Endodermal cell (in vitro differentiated cells): ENCODE data around the gene SKIC2. TPM values are rescaled to one million over a fixed set of nuclear protein-coding genes. Genes with fewer than 3 reads are reported as not detected.

Source experiments
- DNase-seq: peaks from one replicate; pipeline ENCODE4 v3.0.0-alpha.2; 2017
- H3K27ac ChIP-seq: 2 replicates; pipeline ENCODE4 v1.5.1; 2013; ENCODE audit warnings: mild to moderate bottlenecking, low read depth, low read length, moderate library complexity
- H3K27me3 ChIP-seq: 2 replicates; pipeline ENCODE4 v1.6.1; 2013; ENCODE audit warnings: mild to moderate bottlenecking, low read length, moderate library complexity; ENCODE audit not compliant: insufficient read depth, control insufficient read depth, poor library complexity, severe bottlenecking
- H3K36me3 ChIP-seq: 2 replicates; pipeline ENCODE4 v1.7.0; 2013; ENCODE audit warnings: mild to moderate bottlenecking, low read length, moderate library complexity; ENCODE audit not compliant: control insufficient read depth, insufficient read depth
- H3K4me1 ChIP-seq: one replicate; pipeline ENCODE4 v1.7.0; 2013; ENCODE audit warnings: low read length; ENCODE audit not compliant: control insufficient read depth, insufficient read depth
- H3K4me3 ChIP-seq: 2 replicates; pipeline ENCODE4 v1.5.1; 2013; ENCODE audit warnings: mild to moderate bottlenecking, low read length, moderate library complexity
- H3K9ac ChIP-seq: 2 replicates; pipeline ENCODE4 v1.6.1; 2013; ENCODE audit warnings: mild to moderate bottlenecking, low read length, moderate library complexity; ENCODE audit not compliant: poor library complexity, severe bottlenecking; ENCODE audit errors: extremely low read depth
- H3K9me3 ChIP-seq: 2 replicates; pipeline ENCODE4 v1.6.1; 2013; ENCODE audit warnings: mild to moderate bottlenecking, low read length, moderate library complexity; ENCODE audit not compliant: control insufficient read depth
- H3K27ac Mint-ChIP-seq: 2 replicates; pipeline ENCODE4 v1.8.0; 2020; ENCODE audit warnings: mixed read lengths
- H3K27me3 Mint-ChIP-seq: 2 replicates; pipeline ENCODE4 v1.8.0; 2021; ENCODE audit warnings: mild to moderate bottlenecking, mixed read lengths; ENCODE audit not compliant: insufficient read depth
- H3K36me3 Mint-ChIP-seq: 2 replicates; pipeline ENCODE4 v1.8.0; 2020; ENCODE audit warnings: low read depth, mixed read lengths
- H3K4me1 Mint-ChIP-seq: 2 replicates; pipeline ENCODE4 v1.8.0; 2020; ENCODE audit warnings: mixed read lengths
- H3K4me3 Mint-ChIP-seq: 2 replicates; pipeline ENCODE4 v1.8.0; 2020; ENCODE audit warnings: mild to moderate bottlenecking, moderate library complexity, mixed read lengths
- H3K9me3 Mint-ChIP-seq: 2 replicates; pipeline ENCODE4 v1.8.0; 2020; ENCODE audit warnings: mild to moderate bottlenecking, mixed read lengths
- WGBS, 2 experiments: methylation state at CpG; one replicate each; pipeline versions ENCODE4 v1.1.5 to v1.1.7; 2013; ENCODE audit warnings: missing lambda C conversion rate in 2 of 2, mixed read lengths in 1 of 2; ENCODE audit not compliant: insufficient coverage in 1 of 2, insufficient read length in 1 of 2; 5-methylcytosine and 5-hydroxymethylcytosine counted together
- total RNA-seq, 2 donors: library from RNA; stranded (reverse); fragmentation: NEBNext Ultra II Directional in 1 of 2; extraction: Animal tissue kit (Norgen Biotek cat#: 25700) in 1 of 2; gene quantifications; 2 replicates in 1 of 2; 3 replicates in 1 of 2; pipeline ENCODE4 v1.2.1, GENCODE V29; 2021
- TF ChIP-seq, protein P1 (sequence below): fragments of 200-600 bp; sonication (generic); conservative IDR thresholded peaks from 2 replicates; pipeline ENCODE4 v1.5.0; 2021; ENCODE audit warnings: antibody characterized with exemption, mild to moderate bottlenecking

Gene SKIC2
- total RNA-seq, 2 donors from 2014 or later = 95.8 to 103 TPM

DNA sequence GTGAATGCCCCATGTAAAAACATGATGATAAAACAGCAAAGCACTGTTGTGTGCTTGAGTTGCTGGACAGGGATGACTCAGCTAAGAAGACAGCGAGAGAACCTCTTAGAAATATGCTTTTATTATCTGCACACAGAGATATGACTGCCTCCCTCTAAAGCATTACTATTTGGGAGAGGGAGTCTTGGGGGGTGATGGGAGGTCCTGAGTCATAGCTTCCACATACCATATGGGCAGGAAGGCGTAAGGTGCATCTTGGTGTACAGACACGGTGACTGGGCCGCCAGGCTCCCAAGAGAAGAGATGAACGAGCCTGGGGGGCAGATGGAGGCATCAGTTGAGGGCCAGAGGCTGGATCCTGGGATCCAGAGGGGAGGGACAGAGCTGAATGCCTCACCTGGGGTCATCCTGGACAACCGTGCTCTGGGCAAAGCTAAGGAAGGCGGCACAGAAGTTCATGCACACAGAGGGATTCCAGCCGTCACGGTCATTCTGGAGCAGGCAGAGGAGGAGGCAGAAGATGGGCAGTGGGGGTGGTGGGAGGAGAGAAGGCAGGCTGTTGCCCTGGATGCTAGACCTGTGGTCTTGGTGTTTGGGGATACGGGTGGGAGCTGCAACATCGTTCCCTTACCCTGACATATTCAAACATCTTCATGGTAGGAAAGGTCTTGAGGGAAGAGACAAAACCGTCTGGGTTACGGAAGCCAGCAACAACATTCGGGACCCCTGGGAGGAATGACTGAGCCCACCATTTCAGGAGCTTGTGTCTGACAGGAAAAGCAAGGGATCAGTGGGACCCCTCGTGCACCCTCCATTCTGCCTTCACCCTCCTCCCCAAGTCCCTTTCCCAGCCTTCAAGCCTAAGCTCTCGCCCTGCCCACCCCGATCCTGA, 11.0 kb downstream of the SKIC2 start:
- Histone ChIP-seq H3K36me3 (peaks cover 31% of the 10 kb centered on the region), H3K9me3 (peaks cover 2% of the 10 kb centered on the region), H3K27me3 (no peaks in the 10 kb centered on the region), H3K9ac (no peak overlapping the region), H3K4me3 (no peak overlapping the region), H3K27ac (no peak overlapping the region), H3K4me1 (peaks cover 8% of the 10 kb centered on the region)
- Mint-ChIP-seq H3K9me3 (peaks cover 10% of the 10 kb centered on the region), H3K4me3 (peak overlapping the region; percentile 31), H3K36me3 (peaks cover 62% of the 10 kb centered on the region), H3K27ac (peak overlapping the region; percentile 30), H3K27me3 (no peaks in the 10 kb centered on the region), H3K4me1 (peaks cover 9% of the 10 kb centered on the region)
- TF ChIP-seq, protein P1, sequence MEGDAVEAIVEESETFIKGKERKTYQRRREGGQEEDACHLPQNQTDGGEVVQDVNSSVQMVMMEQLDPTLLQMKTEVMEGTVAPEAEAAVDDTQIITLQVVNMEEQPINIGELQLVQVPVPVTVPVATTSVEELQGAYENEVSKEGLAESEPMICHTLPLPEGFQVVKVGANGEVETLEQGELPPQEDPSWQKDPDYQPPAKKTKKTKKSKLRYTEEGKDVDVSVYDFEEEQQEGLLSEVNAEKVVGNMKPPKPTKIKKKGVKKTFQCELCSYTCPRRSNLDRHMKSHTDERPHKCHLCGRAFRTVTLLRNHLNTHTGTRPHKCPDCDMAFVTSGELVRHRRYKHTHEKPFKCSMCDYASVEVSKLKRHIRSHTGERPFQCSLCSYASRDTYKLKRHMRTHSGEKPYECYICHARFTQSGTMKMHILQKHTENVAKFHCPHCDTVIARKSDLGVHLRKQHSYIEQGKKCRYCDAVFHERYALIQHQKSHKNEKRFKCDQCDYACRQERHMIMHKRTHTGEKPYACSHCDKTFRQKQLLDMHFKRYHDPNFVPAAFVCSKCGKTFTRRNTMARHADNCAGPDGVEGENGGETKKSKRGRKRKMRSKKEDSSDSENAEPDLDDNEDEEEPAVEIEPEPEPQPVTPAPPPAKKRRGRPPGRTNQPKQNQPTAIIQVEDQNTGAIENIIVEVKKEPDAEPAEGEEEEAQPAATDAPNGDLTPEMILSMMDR = no peak
- no peak for DNase-seq
- WGBS, 2 experiments = 88 to 93% methylated on average over 14 to 17 of the region's 17 CpGs

DNA sequence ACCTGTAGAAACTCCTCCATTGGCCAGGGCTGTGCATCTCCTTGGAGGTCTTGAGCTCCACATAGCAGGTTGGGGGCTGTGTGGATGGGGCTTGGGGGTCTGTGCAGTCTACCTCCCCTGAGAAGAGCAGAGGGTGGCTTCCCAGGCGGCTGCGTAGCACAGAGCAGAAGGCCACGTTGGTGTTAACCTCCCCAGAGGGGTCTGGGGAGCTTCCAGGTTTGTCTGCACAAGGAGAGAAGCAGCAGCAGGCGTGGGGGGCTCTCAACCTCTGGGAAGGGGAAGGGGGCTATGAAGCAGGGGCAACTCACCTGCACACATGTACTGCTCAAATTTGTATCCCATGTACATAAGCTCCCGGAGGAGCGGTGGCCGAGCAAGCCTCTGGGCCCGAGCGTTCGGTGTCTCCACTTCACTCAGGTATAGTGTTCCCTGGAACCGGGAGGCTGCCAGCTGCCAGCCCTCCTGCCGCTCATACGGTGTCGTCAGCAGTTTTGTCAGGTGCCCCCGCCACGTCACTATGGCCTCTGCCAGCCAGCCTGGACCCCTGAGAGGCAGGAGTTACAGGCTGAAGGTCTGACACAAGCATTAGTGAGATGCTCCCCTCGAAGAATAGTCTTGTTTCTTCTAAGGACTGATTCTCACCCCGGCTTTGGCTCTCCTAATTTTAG, 11.8 kb downstream of the SKIC2 start:
- H3K4me1 Mint-ChIP-seq = peaks cover 9% of the 10 kb centered on the region
- Histone ChIP-seq H3K4me3 (peak overlapping the region; percentile 95), H3K4me1 (peaks cover 8% of the 10 kb centered on the region), H3K9ac (peak overlapping the region; percentile 91), H3K36me3 (peaks cover 23% of the 10 kb centered on the region), H3K27me3 (no peaks in the 10 kb centered on the region), H3K27ac (no peak overlapping the region), H3K9me3 (peaks cover 7% of the 10 kb centered on the region)
- H3K27ac Mint-ChIP-seq = peak overlapping the region; percentile 30
- H3K27me3 Mint-ChIP-seq = no peaks in the 10 kb centered on the region
- no peak for DNase-seq
- TF ChIP-seq, protein P1 = no peak
- H3K4me3 Mint-ChIP-seq = peak overlapping the region; percentile 94
- H3K9me3 Mint-ChIP-seq = peaks cover 16% of the 10 kb centered on the region
- H3K36me3 Mint-ChIP-seq = peaks cover 66% of the 10 kb centered on the region
- WGBS, 2 experiments = 93 to 98% methylated on average over 10 to 18 of the region's 18 CpGs

DNA sequence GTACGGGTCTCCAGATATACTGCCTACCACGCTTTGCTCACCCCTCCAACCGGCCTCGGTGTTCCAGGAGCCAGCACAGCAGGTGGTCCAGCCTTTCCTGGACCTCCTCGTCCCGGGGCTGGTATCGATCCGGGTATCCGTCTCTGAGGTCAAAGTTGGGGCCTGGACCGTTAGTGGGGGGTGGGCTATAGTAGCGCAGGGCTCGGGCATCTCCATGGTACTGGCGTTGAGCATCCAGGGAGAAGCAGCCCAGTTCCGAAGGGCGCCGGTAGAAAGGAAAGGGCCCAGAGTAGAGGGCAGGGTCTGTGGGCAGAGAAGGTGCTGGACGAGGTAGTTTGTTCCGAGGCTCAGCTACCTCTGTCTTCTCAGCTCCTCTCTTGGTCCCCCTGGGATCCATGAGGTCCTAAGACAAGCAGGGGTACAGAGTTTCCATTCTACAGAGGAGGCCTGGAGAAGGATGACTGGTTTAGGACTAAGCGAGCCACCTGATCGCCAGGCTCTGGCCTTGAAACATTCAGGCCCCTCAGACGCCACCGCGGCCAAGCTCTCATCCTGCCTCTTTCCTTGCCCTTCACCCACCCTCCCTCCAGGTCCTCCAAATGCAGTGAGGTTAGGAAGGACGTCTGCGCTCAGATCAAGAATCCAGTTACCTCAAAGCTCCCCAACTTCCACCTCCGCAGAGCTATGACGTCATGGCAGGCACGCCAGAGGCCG, 12.5 kb downstream of the SKIC2 start:
- WGBS, 2 experiments = 52 to 57% methylated on average over 25 to 29 of the region's 29 CpGs
- TF ChIP-seq, protein P1 = no peak
- peaks cover 7% of the 10 kb centered on the region for H3K9me3 ChIP-seq
- Mint-ChIP-seq H3K27me3 (no peaks in the 10 kb centered on the region), H3K4me1 (peaks cover 9% of the 10 kb centered on the region), H3K9me3 (peaks cover 18% of the 10 kb centered on the region), H3K27ac (peak overlapping the region; percentile 99), H3K4me3 (peak overlapping the region; percentile 94), H3K36me3 (peaks cover 62% of the 10 kb centered on the region)
- peak overlapping the region; percentile 91 for H3K9ac ChIP-seq
- H3K27ac ChIP-seq = peak overlapping the region; percentile 95
- H3K4me3 ChIP-seq = peak overlapping the region; percentile 95
- no peak for DNase-seq
- peaks cover 8% of the 10 kb centered on the region for H3K4me1 ChIP-seq
- peaks cover 21% of the 10 kb centered on the region for H3K36me3 ChIP-seq
- no peaks in the 10 kb centered on the region for H3K27me3 ChIP-seq
